ENCODE results near the gene NEU2. TPM values are rescaled to one million over a fixed set of nuclear protein-coding genes. Genes with fewer than 3 reads are reported as not detected.

Gene NEU2
- total RNA-seq, 1 experiment from 2014 or later, result not detected

- no peak for ATAC-seq
- no peak overlapping the region for H3K4me3 ChIP-seq (replicated peaks in 1 of 2; ENCODE audit: low read depth in 1 of 2, low read length in 2 of 2)
- no peak for DNase-seq (ENCODE audit: low read depth, low spot score)
- TF ChIP-seq, protein P1, sequence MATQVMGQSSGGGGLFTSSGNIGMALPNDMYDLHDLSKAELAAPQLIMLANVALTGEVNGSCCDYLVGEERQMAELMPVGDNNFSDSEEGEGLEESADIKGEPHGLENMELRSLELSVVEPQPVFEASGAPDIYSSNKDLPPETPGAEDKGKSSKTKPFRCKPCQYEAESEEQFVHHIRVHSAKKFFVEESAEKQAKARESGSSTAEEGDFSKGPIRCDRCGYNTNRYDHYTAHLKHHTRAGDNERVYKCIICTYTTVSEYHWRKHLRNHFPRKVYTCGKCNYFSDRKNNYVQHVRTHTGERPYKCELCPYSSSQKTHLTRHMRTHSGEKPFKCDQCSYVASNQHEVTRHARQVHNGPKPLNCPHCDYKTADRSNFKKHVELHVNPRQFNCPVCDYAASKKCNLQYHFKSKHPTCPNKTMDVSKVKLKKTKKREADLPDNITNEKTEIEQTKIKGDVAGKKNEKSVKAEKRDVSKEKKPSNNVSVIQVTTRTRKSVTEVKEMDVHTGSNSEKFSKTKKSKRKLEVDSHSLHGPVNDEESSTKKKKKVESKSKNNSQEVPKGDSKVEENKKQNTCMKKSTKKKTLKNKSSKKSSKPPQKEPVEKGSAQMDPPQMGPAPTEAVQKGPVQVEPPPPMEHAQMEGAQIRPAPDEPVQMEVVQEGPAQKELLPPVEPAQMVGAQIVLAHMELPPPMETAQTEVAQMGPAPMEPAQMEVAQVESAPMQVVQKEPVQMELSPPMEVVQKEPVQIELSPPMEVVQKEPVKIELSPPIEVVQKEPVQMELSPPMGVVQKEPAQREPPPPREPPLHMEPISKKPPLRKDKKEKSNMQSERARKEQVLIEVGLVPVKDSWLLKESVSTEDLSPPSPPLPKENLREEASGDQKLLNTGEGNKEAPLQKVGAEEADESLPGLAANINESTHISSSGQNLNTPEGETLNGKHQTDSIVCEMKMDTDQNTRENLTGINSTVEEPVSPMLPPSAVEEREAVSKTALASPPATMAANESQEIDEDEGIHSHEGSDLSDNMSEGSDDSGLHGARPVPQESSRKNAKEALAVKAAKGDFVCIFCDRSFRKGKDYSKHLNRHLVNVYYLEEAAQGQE (IDR thresholded peaks at IDR 0.05; ENCODE audit: low read depth), result no peak
- TF ChIP-seq POLR2AphosphoS5 (IDR thresholded peaks at IDR 0.05; ENCODE audit: low read depth, low read length) (no peak), EGR1 (IDR thresholded peaks at IDR 0.05; ENCODE audit: low read depth) (no peak), SIN3A (IDR thresholded peaks at IDR 0.05; ENCODE audit: low read depth) (no peak), TCF7L2 (IDR thresholded peaks at IDR 0.05; ENCODE audit: borderline replicate concordance, extremely low read depth, insufficient read depth, insufficient read length) (no peak), RAD21 (IDR thresholded peaks at IDR 0.05; ENCODE audit: low read depth) (no peak), FOSL1 (IDR thresholded peaks at IDR 0.05; ENCODE audit: low read depth) (no peak)
- TF ChIP-seq, protein P2, sequence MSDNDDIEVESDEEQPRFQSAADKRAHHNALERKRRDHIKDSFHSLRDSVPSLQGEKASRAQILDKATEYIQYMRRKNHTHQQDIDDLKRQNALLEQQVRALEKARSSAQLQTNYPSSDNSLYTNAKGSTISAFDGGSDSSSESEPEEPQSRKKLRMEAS (IDR thresholded peaks at IDR 0.05), result no peak
- peaks cover 2 to 5% of the 10 kb centered on the region in 2 experiments; a peak in 2 of 4 replicates for H3K4me1 ChIP-seq (ENCODE audit: control insufficient read depth in 1 of 2, insufficient read depth in 2 of 2, low read length in 2 of 2)
- H3K79me2 ChIP-seq (ENCODE audit: insufficient read depth, low read length), result no peaks in the 10 kb centered on the region
- H3K9me2 ChIP-seq (ENCODE audit: insufficient read depth), result no peaks in the 10 kb centered on the region
- intact Hi-C loops (cut with micrococcal nuclease), result no loop called here
- no TSS peak for BruUV-seq (replicated peaks)
- no peak overlapping the region for H3K27ac ChIP-seq (ENCODE audit: low read depth, low read length)
- H4K20me1 ChIP-seq (ENCODE audit: insufficient read depth), result no peaks in the 10 kb centered on the region
- no peaks in the 10 kb centered on the region for H3K9me3 ChIP-seq (ENCODE audit: control insufficient read depth in 1 of 2, insufficient read depth in 1 of 2, low read depth in 1 of 2, low read length in 2 of 2)
- ChIA-PET POLR2A (no interaction called here), RAD21 (ENCODE audit: low non-redundant PET in 1 of 2, low total read pairs in 2 of 2, uncharacterized antibody in 2 of 2, unreplicated experiment in 2 of 2) (no interaction called here), CTCF (no interaction called here)
- no peaks in the 10 kb centered on the region for H3K27me3 ChIP-seq (ENCODE audit: insufficient read depth, low read length)
- H2AFZ ChIP-seq (ENCODE audit: low read depth, low read length, poor library complexity, severe bottlenecking), result no peak overlapping the region
- H3K36me3 ChIP-seq (ENCODE audit: control insufficient read depth in 1 of 2, insufficient read depth in 2 of 2, low read length in 2 of 2), result no peaks in the 10 kb centered on the region
- no peak overlapping the region for H3K9ac ChIP-seq (ENCODE audit: low read length)
- no peak overlapping the region for H3K4me2 ChIP-seq (ENCODE audit: low read length)
These were observed 20.0 kb upstream of the NEU2 start for GRCh38 chr2:233012301-233012971.

All from HCT116 (cell line).